Esophagus squamous epithelium (tissue), 5 donors: Measurements from ENCODE around the gene SPRY4. TPM values are rescaled to one million over a fixed set of nuclear protein-coding genes. Genes with fewer than 3 reads are reported as not detected.

Source experiments
- DNase-seq: peaks from one replicate; lab custom pipeline; 2025; lab: John Stamatoyannopoulos, UW
- H3K27ac ChIP-seq, 4 donors: fragments of 200-600 bp; sonication (generic); one replicate each; pipeline ENCODE4 v1.5.1; 2016 to 2019; ENCODE audit warnings: mild to moderate bottlenecking in 1 of 4
- H3K27me3 ChIP-seq, 4 donors: fragments of 200-600 bp; sonication (generic); 1 replicate in 3 of 4; 2 replicates in 1 of 4; pipeline versions ENCODE4 v1.5.1 to v1.6.0; 2017 to 2021; ENCODE audit warnings: antibody characterized with exemption in 1 of 4
- H3K36me3 ChIP-seq, 3 donors: fragments of 200-600 bp; sonication (generic); one replicate each; pipeline ENCODE4 v1.5.1; 2016 to 2019
- H3K4me1 ChIP-seq, 3 donors: fragments of 200-600 bp; sonication (generic); one replicate each; pipeline ENCODE4 v1.5.1; 2017 to 2019
- H3K4me3 ChIP-seq, 4 donors: fragments of 200-600 bp; sonication (generic); 1 replicate in 3 of 4; 2 replicates in 1 of 4; pipeline ENCODE4 v1.5.1; 2016 to 2019; ENCODE audit warnings: mild to moderate bottlenecking in 2 of 4, moderate library complexity in 1 of 4
- H3K9me3 ChIP-seq, 3 donors: fragments of 200-600 bp; sonication (generic); one replicate each; pipeline ENCODE4 v1.5.1; 2016 to 2019
- CTCF ChIP-seq, 6 experiments: fragments of 450-650 bp in 4 of 6; fragments of 200-600 bp in 2 of 6; sonication (generic) in 2 of 6; IDR thresholded peaks; one replicate each; pipeline ENCODE4 v1.5.1; 2016 to 2019; ENCODE audit warnings: antibody characterized with exemption in 6 of 6, mild to moderate bottlenecking in 4 of 6, moderate library complexity in 4 of 6
- POLR2A ChIP-seq, 4 donors: fragments of 450-650 bp; IDR thresholded peaks; one replicate each; pipeline ENCODE4 v1.6.1; 2017; ENCODE audit warnings: antibody characterized with exemption in 4 of 4, mild to moderate bottlenecking in 4 of 4, moderate library complexity in 3 of 4
- WGBS, 2 donors: methylation state at CpG; one replicate each; pipeline ENCODE4 v1.1.5; 2018; 5-methylcytosine and 5-hydroxymethylcytosine counted together
- intact Hi-C: fragments of 100-400 bp; cut with DNase I; formaldehyde crosslinking; loops from one replicate; pipeline ENCODE4 v1.15.0; 2022
- total RNA-seq, 4 donors: library from RNA; depleted of rRNA; stranded (reverse); fragments of >200 nt; gene quantifications; one replicate each; pipeline ENCODE4 v1.1.0, GENCODE V29; 2016
- donor health status: DM: yes; HTN: yes; CAD: no.

The SPRY4 gene
- total RNA-seq, 4 donors from 2014 or later: 1.9 to 7.1 (median 4.4) TPM

GRCh38 chr5:142326480-142326938, 1.7 kb upstream of the SPRY4 start:
- WGBS, 2 donors: 43 to 73% methylated on average over 4 to 6 of the region's 8 CpGs

GRCh38 chr5:142325725-142326479, 1.1 kb upstream of the SPRY4 start:
- Histone ChIP-seq H3K4me1 (peaks cover 22 to 62% (median 23%) of the 10 kb centered on the region in 3 donors), H3K4me3 (peak overlapping the region; percentile 47 to 72 (median 60)), H3K27ac (peak overlapping the region; percentile 40 to 89 (median 64)), H3K27me3 (peaks cover 0 to 59% (median 2%) of the 10 kb centered on the region in 4 donors), H3K9me3 (no peaks in the 10 kb centered on the region), H3K36me3 (no peaks in the 10 kb centered on the region)
- no peak for TF ChIP-seq CTCF (IDR thresholded peaks at IDR 0.05)
- no peak for TF ChIP-seq POLR2A (IDR thresholded peaks at IDR 0.05)
- intact Hi-C loops: no loop called here
- WGBS, 2 donors: 17% methylated on average over 6 of the region's 44 CpGs; no CpG with 5 or more reads in 1 of the 2 donors
- no peak for DNase-seq

More at GRCh38 chr5:142326480-142326938, 1.7 kb upstream of the SPRY4 start:
- intact Hi-C loops: no loop called here
- no peak for DNase-seq
- no peak for TF ChIP-seq CTCF (IDR thresholded peaks at IDR 0.05)
- TF ChIP-seq POLR2A (IDR thresholded peaks at IDR 0.05): no peak
- H3K27ac ChIP-seq: peak overlapping the region in 3 of 4 donors; percentile 43 to 89 (median 84)
- peaks cover 0 to 59% (median 2%) of the 10 kb centered on the region in 4 donors for H3K27me3 ChIP-seq
- no peaks in the 10 kb centered on the region for H3K36me3 ChIP-seq
- H3K9me3 ChIP-seq: no peaks in the 10 kb centered on the region
- H3K4me1 ChIP-seq: peaks cover 22 to 56% (median 23%) of the 10 kb centered on the region in 3 donors
- peak overlapping the region in 3 of 4 donors; percentile 56 to 72 (median 65) for H3K4me3 ChIP-seq

GRCh38 chr5:142324136-142324870, 518 bp downstream of the SPRY4 start:
- no peak for DNase-seq
- peaks cover 22 to 78% (median 23%) of the 10 kb centered on the region in 3 donors for H3K4me1 ChIP-seq
- H3K4me3 ChIP-seq: peak overlapping the region; percentile 47 to 72 (median 60)
- H3K27me3 ChIP-seq: peaks cover 0 to 70% (median 2%) of the 10 kb centered on the region in 4 donors
- peak overlapping the region; percentile 76 to 89 (median 86) for H3K27ac ChIP-seq
- H3K36me3 ChIP-seq: no peaks in the 10 kb centered on the region
- H3K9me3 ChIP-seq: no peaks in the 10 kb centered on the region
- TF ChIP-seq POLR2A (IDR thresholded peaks at IDR 0.05): no peak
- peak in 4 of 6 experiments; percentile 22 to 41 (median 31) for TF ChIP-seq CTCF (IDR thresholded peaks at IDR 0.05)
- 3 to 4% methylated on average over 29 to 49 of the region's 58 CpGs for WGBS, 2 donors
- intact Hi-C loops: no loop called here

- Histone ChIP-seq H3K9me3 (no peaks in the 10 kb centered on the region), H3K4me3 (peak overlapping the region; percentile 47 to 72 (median 60)), H3K36me3 (no peaks in the 10 kb centered on the region), H3K27me3 (peaks cover 0 to 68% (median 2%) of the 10 kb centered on the region in 4 donors), H3K4me1 (peaks cover 22 to 85% (median 23%) of the 10 kb centered on the region in 3 donors), H3K27ac (peak overlapping the region; percentile 76 to 89 (median 86))
- TF ChIP-seq POLR2A (IDR thresholded peaks at IDR 0.05): no peak
- TF ChIP-seq CTCF (IDR thresholded peaks at IDR 0.05): no peak
- intact Hi-C loops: no loop called here
- 27 to 42% methylated on average over 9 to 12 of the region's 19 CpGs for WGBS, 2 donors
- no peak for DNase-seq
Measured at GRCh38 chr5:142323480-142324135, 1.2 kb downstream of the SPRY4 start.
